Activated CD4-positive, CD25-positive, alpha-beta regulatory T cell treated with anti-CD3 and anti-CD28 coated beads, Interleukin-2, amount 50 U/mL, for 16 hours (primary cell): ENCODE measurements around the gene SEPTIN10.

Experiments
- DNase-seq: peaks from one replicate; pipeline ENCODE4 v3.0.0-alpha.2; 2020; ENCODE audit warnings: low read depth, low spot score

Gene SEPTIN10

GRCh38 chr2:109523121-109523520, 90.6 kb downstream of the SEPTIN10 start:
- no peak for DNase-seq

GRCh38 chr2:109522063-109522374, 91.7 kb downstream of the SEPTIN10 start:
- no peak for DNase-seq

DNA sequence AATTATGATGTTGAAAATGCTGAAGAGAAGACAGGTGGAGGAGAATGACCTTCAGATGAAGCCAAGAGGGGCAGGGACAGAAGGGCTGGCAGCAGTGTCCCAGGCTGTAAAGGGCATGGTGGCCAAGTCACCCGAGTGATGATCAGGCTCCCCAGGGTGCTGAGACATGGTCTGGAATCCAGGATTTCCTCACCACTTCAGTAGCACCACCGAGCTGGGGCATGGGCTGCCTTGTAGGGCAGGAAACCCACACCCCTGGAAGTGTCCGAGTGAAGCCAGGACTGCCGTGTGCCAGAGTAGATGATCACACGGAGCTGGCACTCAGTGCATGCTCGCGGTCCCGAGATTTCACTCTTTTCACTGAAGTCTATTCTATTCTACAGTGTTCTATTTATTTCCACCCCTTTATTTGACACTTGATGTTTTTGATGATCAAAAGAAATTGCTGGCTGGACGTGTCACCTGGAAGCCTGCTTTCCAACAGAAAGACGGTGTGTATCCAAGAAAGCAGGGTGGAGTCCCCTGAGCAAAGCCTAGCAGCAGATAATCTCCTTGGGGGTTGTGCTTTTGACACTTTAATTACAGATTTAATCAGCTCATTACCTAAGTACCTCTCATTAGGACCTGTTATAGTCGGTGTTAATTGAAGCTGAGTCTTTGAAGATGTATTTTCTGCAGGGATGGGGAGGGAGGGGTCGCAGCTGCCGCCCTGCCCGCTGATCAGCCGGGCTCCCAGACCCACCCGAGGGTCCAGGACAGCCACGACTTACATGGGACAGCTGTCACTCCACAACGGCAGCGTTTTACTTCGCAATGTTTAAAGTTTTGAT, 92.3 kb downstream of the SEPTIN10 start:
- DNase-seq = no peak

DNA sequence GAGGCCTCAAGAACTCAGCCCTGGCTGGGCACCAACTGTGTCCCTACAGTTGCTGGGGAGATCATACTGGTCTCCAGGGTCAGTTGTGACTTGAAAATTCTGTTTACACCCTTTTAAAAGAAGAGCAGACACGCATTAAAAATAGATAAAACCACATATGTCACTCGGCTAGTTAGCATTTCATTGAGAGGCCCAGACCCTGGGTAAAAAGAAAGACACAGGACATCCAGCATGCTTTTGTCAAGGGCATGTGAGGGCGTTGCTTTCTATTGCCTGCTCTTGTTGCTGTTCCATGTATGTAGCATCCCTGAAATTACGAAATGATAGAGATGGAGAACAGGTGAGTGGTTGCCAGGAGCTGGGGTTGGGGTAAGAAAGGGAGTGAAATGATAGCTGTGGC, 94.3 kb downstream of the SEPTIN10 start:
- no peak for DNase-seq

GRCh38 chr2:109517118-109517889, 96.5 kb downstream of the SEPTIN10 start:
- DNase-seq = no peak

- no peak for DNase-seq
Measured at GRCh38 chr2:109516445-109517117, 97.2 kb downstream of the SEPTIN10 start.

DNA sequence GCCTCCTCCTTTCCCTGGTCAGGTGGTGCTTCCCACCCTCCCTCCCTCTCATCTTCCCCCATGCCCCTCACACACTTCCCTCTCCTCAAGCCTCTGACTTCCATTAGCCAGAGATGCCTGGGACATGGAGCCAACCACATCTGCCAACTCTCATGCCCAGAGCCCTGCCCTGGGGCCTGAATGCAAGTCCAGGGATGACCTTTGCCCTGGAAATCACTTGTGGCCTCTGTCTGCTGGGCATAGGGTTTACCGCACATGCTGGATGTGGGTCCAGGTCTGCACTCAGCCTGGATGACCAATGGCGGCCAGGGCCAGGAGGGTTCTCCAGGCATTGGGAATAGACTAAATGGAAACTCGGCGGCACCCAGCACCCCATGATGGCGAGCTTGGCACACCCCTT, 98.9 kb downstream of the SEPTIN10 start:
- no peak for DNase-seq

DNA sequence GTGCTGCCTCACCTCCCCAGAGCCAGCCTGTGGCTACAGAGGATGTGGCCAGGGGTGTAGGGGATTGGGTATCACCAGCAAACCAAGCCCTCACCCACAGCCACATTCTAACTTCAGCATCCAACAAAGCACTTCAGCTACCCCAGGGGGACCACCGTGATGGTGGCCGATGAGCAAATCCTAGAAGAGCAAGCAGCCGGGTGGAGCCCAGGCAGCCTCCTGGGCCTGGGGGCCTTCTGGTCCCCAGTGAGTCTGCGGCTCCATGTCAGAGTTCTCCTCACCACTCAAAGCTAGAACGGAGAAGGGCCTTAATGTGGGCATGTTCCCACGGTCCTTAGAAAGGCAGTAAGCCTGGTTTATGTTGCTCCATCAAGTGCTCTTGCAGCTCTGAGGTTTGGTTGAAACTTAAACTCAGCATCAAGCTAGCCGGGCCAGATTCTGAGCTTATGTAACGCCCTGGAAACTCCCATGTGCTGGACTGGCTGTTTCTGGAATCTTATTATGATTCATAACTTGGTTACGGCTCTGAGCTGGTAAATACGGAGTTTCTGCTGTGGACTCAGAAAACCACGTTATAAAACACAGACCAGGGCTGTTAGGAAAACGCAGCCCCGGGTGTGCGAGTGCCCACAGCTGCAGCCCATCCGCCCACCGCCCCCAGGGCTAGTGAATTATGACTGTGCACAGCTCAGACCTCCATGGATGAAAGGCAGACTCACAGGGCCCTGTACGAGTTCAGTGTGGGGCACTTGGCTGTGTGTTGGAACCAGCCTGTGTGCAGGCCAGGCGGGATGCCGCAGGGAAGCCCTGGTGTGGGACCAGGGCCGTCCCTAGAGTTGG, 99.8 kb downstream of the SEPTIN10 start:
- no peak for DNase-seq

DNA sequence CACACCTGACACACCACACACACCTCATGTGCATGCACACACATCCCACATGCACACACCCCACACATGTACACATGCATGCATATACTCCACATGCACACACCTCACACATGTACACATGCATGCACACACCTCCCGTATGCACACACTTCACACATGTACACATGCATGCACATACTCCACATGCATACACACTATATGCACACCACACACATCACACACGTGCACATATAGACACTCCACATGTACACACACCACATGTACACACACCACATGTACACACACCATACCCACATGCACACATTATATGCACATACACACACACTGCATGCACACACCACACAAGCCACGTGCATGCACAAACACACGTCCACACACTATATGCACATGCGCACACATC, 100.5 kb downstream of the SEPTIN10 start:
- no peak for DNase-seq

DNA sequence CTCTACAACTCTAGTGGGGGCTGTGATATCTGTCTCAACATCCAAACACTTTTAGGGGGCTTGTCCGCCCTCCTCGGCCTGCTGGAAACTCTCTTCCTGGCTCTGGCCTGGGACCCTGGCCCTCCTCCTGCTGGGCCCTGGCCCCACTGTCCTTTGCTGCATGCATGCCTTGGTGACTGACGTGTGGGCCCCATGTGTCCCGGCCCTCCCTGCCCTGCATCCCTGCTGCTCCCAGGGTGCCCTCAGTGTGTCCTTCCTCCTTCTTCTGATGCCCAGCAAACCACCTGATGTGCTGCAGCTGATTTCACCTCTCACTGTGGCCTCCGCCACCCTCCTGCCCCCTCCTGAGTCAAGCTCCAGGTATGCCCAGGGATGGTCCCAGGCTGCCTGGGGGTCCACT, 101.7 kb downstream of the SEPTIN10 start:
- no peak for DNase-seq

- no peak for DNase-seq
Measured at GRCh38 chr2:109511168-109511567, 102.6 kb downstream of the SEPTIN10 start.

DNA sequence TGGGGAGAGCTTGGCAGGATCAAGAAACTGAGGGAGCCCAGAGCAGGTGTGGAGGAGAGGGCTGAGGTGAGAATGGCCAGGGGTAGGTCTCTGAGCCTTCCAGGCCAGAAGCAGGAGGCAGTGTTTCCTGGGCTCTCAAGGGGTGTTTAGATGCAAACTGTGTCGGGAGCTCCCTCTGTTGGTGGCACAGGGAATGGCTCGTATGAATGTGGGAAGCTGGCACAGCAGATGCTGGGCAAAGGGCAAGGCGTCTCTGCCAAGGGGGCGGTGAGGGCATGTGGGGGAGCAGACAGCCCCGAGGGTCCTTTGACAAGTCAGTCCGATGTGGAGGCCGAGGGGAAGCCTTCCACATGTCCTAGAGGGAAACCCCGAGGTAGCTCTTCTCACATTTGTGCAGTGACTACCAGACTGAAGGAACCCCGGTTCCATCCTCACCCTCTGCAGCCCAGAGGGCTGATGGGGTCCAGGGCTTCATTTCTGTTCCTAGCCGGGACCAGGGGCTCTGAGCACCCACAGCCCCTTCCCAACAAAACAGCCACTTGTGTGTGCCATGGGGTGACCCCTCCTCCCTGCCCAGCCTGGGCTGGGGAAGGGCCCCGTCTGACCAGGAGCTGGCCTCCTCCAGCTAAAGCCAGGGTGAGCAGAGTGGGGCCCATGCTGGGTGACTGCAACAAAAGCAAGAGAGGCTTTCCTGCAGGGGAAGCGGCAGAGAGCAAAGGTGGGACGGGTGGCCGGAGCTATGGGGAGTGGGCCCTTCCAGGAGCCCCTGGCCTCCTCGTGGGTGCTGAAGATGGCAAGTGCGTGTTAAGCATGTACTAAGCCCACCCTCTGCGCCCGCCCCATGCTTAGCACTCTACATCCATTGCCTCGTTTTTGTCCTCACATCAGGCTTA, 103.4 kb downstream of the SEPTIN10 start:
- DNase-seq = peak; percentile 45

GRCh38 chr2:109508556-109508955, 105.2 kb downstream of the SEPTIN10 start:
- no peak for DNase-seq

GRCh38 chr2:109507828-109508227, 105.9 kb downstream of the SEPTIN10 start:
- no peak for DNase-seq

- DNase-seq = no peak
Measured at GRCh38 chr2:109507217-109507616, 106.5 kb downstream of the SEPTIN10 start.

DNA sequence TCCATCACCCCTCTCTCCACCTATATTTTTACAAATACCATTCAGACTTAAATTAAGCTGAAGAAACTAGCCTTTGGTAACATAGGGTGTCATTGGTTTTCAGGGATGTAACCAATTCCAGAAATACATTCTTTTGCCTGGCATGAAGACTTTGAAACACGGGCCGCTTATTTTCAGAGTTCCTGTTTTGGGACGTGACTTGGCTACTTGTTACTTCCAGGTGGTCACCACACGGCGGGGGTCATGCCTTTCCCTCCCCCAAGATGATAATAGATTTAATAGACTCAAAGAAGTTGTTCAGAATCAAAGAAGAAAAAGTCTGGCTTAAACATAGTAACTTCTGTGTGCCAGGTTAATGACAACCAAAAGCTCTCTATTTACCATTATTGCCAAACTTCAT, 110.6 kb downstream of the SEPTIN10 start:
- no peak for DNase-seq

DNA sequence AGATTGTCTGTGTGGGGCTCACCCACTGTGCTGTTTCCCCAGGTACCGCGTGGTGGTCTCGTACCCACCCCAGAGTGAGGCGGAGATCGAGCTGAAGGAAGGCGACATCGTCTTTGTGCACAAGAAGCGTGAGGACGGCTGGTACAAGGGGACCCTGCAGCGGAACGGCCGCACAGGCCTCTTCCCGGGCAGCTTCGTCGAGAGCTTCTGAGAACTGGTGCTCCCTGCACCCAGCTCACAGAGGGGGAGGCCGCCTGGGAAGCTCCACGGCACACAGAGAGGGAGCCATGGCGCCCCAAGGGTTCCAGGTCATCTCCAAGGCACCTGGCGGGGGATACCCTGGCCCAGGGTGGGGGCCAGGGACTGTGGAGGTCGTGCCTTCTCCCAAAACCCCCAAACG, 112.3 kb downstream of the SEPTIN10 start:
- DNase-seq = no peak

DNA sequence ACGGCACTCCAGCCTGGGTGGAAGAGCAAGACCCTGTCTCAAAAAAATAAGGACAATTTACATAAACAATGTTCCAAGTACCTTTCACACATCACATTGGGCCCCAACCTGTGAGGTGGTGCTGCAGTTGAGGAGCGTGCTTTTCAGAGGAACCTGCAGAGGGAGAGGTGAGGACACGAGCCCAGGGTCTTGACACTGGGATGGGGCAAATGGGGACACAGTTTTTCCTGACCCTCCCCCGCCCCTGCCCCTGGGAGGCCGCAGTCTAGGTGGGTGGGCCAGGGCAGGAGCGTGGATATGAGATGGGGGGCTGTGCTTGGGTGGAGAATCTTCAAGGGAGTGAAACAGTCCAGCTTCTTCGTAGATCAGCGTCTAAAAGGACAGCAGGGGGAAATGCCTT, 112.9 kb downstream of the SEPTIN10 start:
- DNase-seq = no peak

DNA sequence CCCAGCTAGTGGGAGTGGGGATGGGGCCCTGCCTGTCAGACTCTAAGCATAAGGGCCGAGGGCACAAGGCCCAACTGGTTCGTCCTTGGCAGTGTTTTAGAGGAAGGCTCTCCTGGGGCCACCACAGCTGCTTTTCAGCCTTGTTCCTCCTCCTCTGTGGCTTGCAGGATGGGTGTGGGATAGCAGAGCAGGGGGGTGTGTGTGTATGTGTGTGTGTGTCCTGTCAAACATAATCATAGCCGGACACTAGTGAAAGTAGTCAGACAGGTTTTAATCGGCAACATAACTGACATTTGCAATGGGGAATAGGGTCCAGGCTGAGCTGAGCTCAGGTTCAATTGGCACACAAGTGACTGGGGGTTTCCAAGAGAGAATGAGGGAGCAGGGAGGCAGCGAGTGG, 114.2 kb downstream of the SEPTIN10 start:
- DNase-seq = no peak

GRCh38 chr2:109498906-109499305, 114.9 kb downstream of the SEPTIN10 start:
- no peak for DNase-seq
